ENCODE measurements around the gene VSTM2B. TPM values are rescaled to one million over a fixed set of nuclear protein-coding genes. Genes with fewer than 3 reads are reported as not detected.

Gene VSTM2B
- total RNA-seq, 1 experiment from 2014 or later: 0.31 TPM

GRCh38 chr19:29519931-29520330 is 5.9 kb upstream of the VSTM2B start:
- H3K56ac ChIP-seq (ENCODE audit: insufficient read length, low read depth, low read length): no peak overlapping the region
- no peak overlapping the region for H3K4me2 ChIP-seq (ENCODE audit: insufficient read depth, insufficient read length, low read length)
- H3K27ac ChIP-seq (ENCODE audit: insufficient read length, low read depth, low read length): no peak overlapping the region
- H2BK12ac ChIP-seq (ENCODE audit: insufficient read length, low read depth, low read length): no peak overlapping the region
- no peaks in the 10 kb centered on the region for H3K4me1 ChIP-seq (ENCODE audit: insufficient read depth, low read length)
- no peak for DNase-seq
- no peak for TF ChIP-seq CTCF (conservative IDR thresholded peaks at IDR 0.05)
- H3K14ac ChIP-seq (ENCODE audit: insufficient read depth, low read length): no peak overlapping the region
- WGBS (ENCODE audit: extremely low coverage, insufficient read length, low lambda C conversion rate): no CpG with 5 or more reads among the region's 8 CpGs
- H2AFZ ChIP-seq (ENCODE audit: low read length): no peak overlapping the region
- H3T11ph ChIP-seq (ENCODE audit: low read length): no peak overlapping the region
- H3K18ac ChIP-seq (ENCODE audit: insufficient read length, low read depth, low read length): no peak overlapping the region
- no peaks in the 10 kb centered on the region for H3K9me3 ChIP-seq (ENCODE audit: control insufficient read depth, low read depth, low read length)
- H2AK5ac ChIP-seq (ENCODE audit: insufficient read length, low read length): no peak overlapping the region
- H2BK15ac ChIP-seq (ENCODE audit: low read depth, low read length): no peak overlapping the region
- no peak overlapping the region for H3K4me3 Mint-ChIP-seq
- peaks cover 85% of the 10 kb centered on the region for H3K27me3 Mint-ChIP-seq (ENCODE audit: low read depth)
- no peak overlapping the region for H3K27ac Mint-ChIP-seq
- peaks cover 4 to 9% of the 10 kb centered on the region in 2 experiments; a peak in 2 of 4 replicates for H3K4me1 Mint-ChIP-seq
- no peak overlapping the region for H4K8ac ChIP-seq (replicated peaks; ENCODE audit: insufficient read length, low read depth, low read length)
- H4K91ac ChIP-seq (ENCODE audit: insufficient read length, low read depth, low read length): no peak overlapping the region
- H3K79me2 ChIP-seq (ENCODE audit: insufficient read depth, low read length): no peaks in the 10 kb centered on the region
- no peaks in the 10 kb centered on the region for H3K79me1 ChIP-seq (ENCODE audit: insufficient read depth, low read depth, low read length, poor library complexity, severe bottlenecking)
- H3K4ac ChIP-seq (ENCODE audit: low read depth, low read length): no peak overlapping the region
- H4K5ac ChIP-seq (ENCODE audit: insufficient read length, low read depth, low read length): no peak overlapping the region
- no peak overlapping the region for H2BK20ac ChIP-seq (ENCODE audit: low read depth, low read length, poor library complexity, severe bottlenecking)
- peaks cover 0 to 2% of the 10 kb centered on the region in 2 experiments; a peak in 2 of 5 replicates for H3K9me3 Mint-ChIP-seq
- no peak overlapping the region for H2BK120ac ChIP-seq (ENCODE audit: low read depth, low read length, poor library complexity, severe bottlenecking)
- peaks cover 17% of the 10 kb centered on the region for H3K27me3 ChIP-seq (ENCODE audit: insufficient read depth, low read length)
- H4K20me1 ChIP-seq (ENCODE audit: control insufficient read depth, insufficient read depth, insufficient read length): no peaks in the 10 kb centered on the region
- H3K23me2 ChIP-seq (ENCODE audit: insufficient read length, low read depth, low read length, poor library complexity, severe bottlenecking): peaks cover 5% of the 10 kb centered on the region
- no peak overlapping the region for H3K23ac ChIP-seq (ENCODE audit: insufficient read length, low read depth, low read length)
- H3K36me3 Mint-ChIP-seq (ENCODE audit: insufficient read depth in 1 of 3, low read depth in 3 of 3): no peaks in the 10 kb centered on the region
- H2BK5ac ChIP-seq (ENCODE audit: insufficient read length, low read length): no peak overlapping the region
- no peak overlapping the region for H3K9ac ChIP-seq (ENCODE audit: extremely low read depth, insufficient read length, low read length)
